OCI-LY7 (cell line): ENCODE data around the gene ATP9B. TPM values are rescaled to one million over a fixed set of nuclear protein-coding genes. Genes with fewer than 3 reads are reported as not detected.

Experiments
- BruUV-seq: library from RNA; stranded (reverse); fragments of 400-500 nt; replicated peaks from 2 replicates; lab custom pipeline; 2021; lab: Mats Ljungman, UMichigan
- CTCF ChIA-PET: fragments of 300-600 bp; sonication (Branson Sonifier 250); formaldehyde crosslinking; loops from one replicate; lab custom pipeline; 2022; ENCODE audit warnings: antibody characterized with exemption; ENCODE audit not compliant: unreplicated experiment; lab: Charles Lee
- POLR2A ChIA-PET: fragments of 300-600 bp; sonication (Branson Sonifier 250); formaldehyde crosslinking; loops from one replicate; lab custom pipeline; 2022; ENCODE audit warnings: antibody characterized with exemption; lab: Charles Lee
- DNase-seq: peaks from one replicate; pipeline ENCODE4 v3.0.0-alpha.2; 2015; ENCODE audit warnings: low spot score
- H2AFZ ChIP-seq: fragments of 200-600 bp; sonication (generic), shearing (Covaris generic); 2 replicates; pipeline ENCODE4 v1.6.1; 2014; ENCODE audit warnings: mild to moderate bottlenecking, antibody characterized with exemption, low read length, moderate library complexity
- H3K27ac ChIP-seq: fragments of 200-600 bp; sonication (generic); 2 replicates; pipeline ENCODE4 v1.5.1; 2014; ENCODE audit warnings: mixed run types, low read depth, mild to moderate bottlenecking, moderate library complexity, low read length, inconsistent platforms; ENCODE audit not compliant: poor library complexity, severe bottlenecking
- H3K36me3 ChIP-seq: fragments of 200-600 bp; sonication (generic); 2 replicates; pipeline ENCODE4 v1.6.1; 2014; ENCODE audit warnings: mild to moderate bottlenecking, antibody characterized with exemption, low read length, moderate library complexity, mixed read lengths; ENCODE audit not compliant: insufficient read depth
- H3K4me1 ChIP-seq: fragments of 200-600 bp; sonication (generic); 2 replicates; pipeline ENCODE4 v1.5.1; 2014; ENCODE audit warnings: mild to moderate bottlenecking, low read length; ENCODE audit not compliant: insufficient read depth, poor library complexity, severe bottlenecking
- H3K4me2 ChIP-seq: fragments of 200-600 bp; sonication (generic); 2 replicates; pipeline ENCODE4 v1.6.1; 2014; ENCODE audit warnings: mild to moderate bottlenecking, low read length
- H3K4me3 ChIP-seq: fragments of 200-600 bp; sonication (generic); 2 replicates; pipeline ENCODE4 v1.5.1; 2014; ENCODE audit warnings: mild to moderate bottlenecking, low read depth, low read length; ENCODE audit not compliant: poor library complexity, severe bottlenecking
- H3K79me2 ChIP-seq: fragments of 200-600 bp; sonication (generic); 2 replicates; pipeline ENCODE4 v1.6.1; 2016; ENCODE audit warnings: low read depth, mild to moderate bottlenecking, low read length, moderate library complexity, mixed read lengths; ENCODE audit not compliant: insufficient read depth
- H3K9me2 ChIP-seq: fragments of 200-600 bp; sonication (generic); 2 replicates; pipeline ENCODE4 v1.6.1; 2016; ENCODE audit warnings: mild to moderate bottlenecking, low read length, mixed read lengths; ENCODE audit not compliant: insufficient read depth
- H3K9me3 ChIP-seq: fragments of 200-600 bp; sonication (generic); 2 replicates; pipeline ENCODE4 v1.6.1; 2014; ENCODE audit warnings: mild to moderate bottlenecking, mixed run types, low read length, mixed read lengths
- H4K20me1 ChIP-seq: fragments of 200-600 bp; sonication (generic); 2 replicates; pipeline ENCODE4 v1.6.1; 2014; ENCODE audit warnings: mild to moderate bottlenecking, antibody characterized with exemption, low read length, moderate library complexity, mixed read lengths; ENCODE audit not compliant: insufficient read depth
- CTCF ChIP-seq: fragments of 200-600 bp; sonication (generic); conservative IDR thresholded peaks from 2 replicates; pipeline ENCODE4 v1.5.1; 2014; ENCODE audit warnings: mild to moderate bottlenecking, antibody characterized with exemption, low read length, moderate library complexity, mixed read lengths
- EZH2phosphoT487 ChIP-seq: fragments of 200-600 bp; sonication (generic); IDR thresholded peaks from 2 replicates; pipeline ENCODE4 v1.6.1; 2018; ENCODE audit warnings: low read depth, borderline replicate concordance, mild to moderate bottlenecking, mixed run types, antibody characterized with exemption, low read length, moderate library complexity, mixed read lengths
- intact Hi-C: fragments of 100-400 bp; cut with micrococcal nuclease; formaldehyde crosslinking; loops from one replicate; pipeline ENCODE4 v1.10.0; 2022; ENCODE audit not compliant: unreplicated experiment
- total RNA-seq, 2 experiments: library from RNA; depleted of rRNA in 1 of 2; stranded (reverse); fragments of >200 nt in 1 of 2; shearing (Covaris generic) in 1 of 2; gene quantifications; 2 replicates each; pipeline ENCODE4 v1.2.3, GENCODE V29; 2014 to 2022

ATP9B gene
- total RNA-seq, 2 experiments from 2014 or later: 27.1 to 36.4 TPM

GRCh38 chr18:79047556-79048244 is 21.5 kb upstream of the ATP9B start:
- ChIA-PET CTCF (no interaction called here), POLR2A (no interaction called here)
- Histone ChIP-seq H4K20me1 (no peaks in the 10 kb centered on the region), H3K4me2 (no peak overlapping the region), H3K4me3 (no peak overlapping the region), H3K79me2 (no peaks in the 10 kb centered on the region), H3K36me3 (no peaks in the 10 kb centered on the region), H3K27ac (no peak overlapping the region), H3K9me2 (no peaks in the 10 kb centered on the region), H2AFZ (no peak overlapping the region), H3K4me1 (no peaks in the 10 kb centered on the region), H3K9me3 (no peaks in the 10 kb centered on the region)
- intact Hi-C loops: no loop called here
- no TSS peak for BruUV-seq
- DNase-seq: no peak
- no peak for TF ChIP-seq EZH2phosphoT487
- no peak for TF ChIP-seq CTCF

GRCh38 chr18:79048245-79048632 is 21.0 kb upstream of the ATP9B start:
- Histone ChIP-seq H3K79me2 (no peaks in the 10 kb centered on the region), H3K27ac (no peak overlapping the region), H3K36me3 (no peaks in the 10 kb centered on the region), H3K4me3 (no peak overlapping the region), H3K4me1 (no peaks in the 10 kb centered on the region), H3K9me2 (no peaks in the 10 kb centered on the region), H4K20me1 (no peaks in the 10 kb centered on the region), H3K9me3 (no peaks in the 10 kb centered on the region), H3K4me2 (no peak overlapping the region), H2AFZ (no peak overlapping the region)
- BruUV-seq: no TSS peak
- TF ChIP-seq EZH2phosphoT487 (no peak), CTCF (no peak)
- no peak for DNase-seq
- intact Hi-C loops: no loop called here
- POLR2A ChIA-PET: no interaction called here
- CTCF ChIA-PET: no interaction called here

- POLR2A ChIA-PET: interaction anchor here (0.5 kb wide), 1 partner anchor 89 kb away, joined by 3 read pairs; no protein-coding TSS in a partner anchor
- Histone ChIP-seq H2AFZ (no peak overlapping the region), H3K36me3 (no peaks in the 10 kb centered on the region), H3K4me1 (no peaks in the 10 kb centered on the region), H3K9me2 (no peaks in the 10 kb centered on the region), H4K20me1 (no peaks in the 10 kb centered on the region), H3K4me2 (no peak overlapping the region), H3K27ac (no peak overlapping the region), H3K79me2 (no peaks in the 10 kb centered on the region), H3K9me3 (no peaks in the 10 kb centered on the region), H3K4me3 (no peak overlapping the region)
- intact Hi-C loops: no loop called here
- TF ChIP-seq CTCF (no peak), EZH2phosphoT487 (no peak)
- BruUV-seq: no TSS peak
- CTCF ChIA-PET: no interaction called here
- no peak for DNase-seq
Measured at GRCh38 chr18:79049506-79049905, 19.7 kb upstream of the ATP9B start.
